Sigmoid colon (tissue), 4 donors: ENCODE data around the gene PRODH2.

Experiments used
- EP300 ChIP-seq, 4 donors: sonication (generic); formaldehyde crosslinking; IDR thresholded peaks; one replicate each; pipeline ENCODE4 v1.6.1; 2017; ENCODE audit warnings: antibody characterized with exemption in 4 of 4
- TF ChIP-seq, protein P1 (sequence below), 4 experiments: fragments of 450-650 bp in 3 of 4; fragments of 200-600 bp in 1 of 4; IDR thresholded peaks; one replicate each; pipeline ENCODE4 v1.5.1; 2016 to 2019; ENCODE audit warnings: antibody characterized with exemption in 4 of 4, mild to moderate bottlenecking in 3 of 4, moderate library complexity in 2 of 4

DNA sequence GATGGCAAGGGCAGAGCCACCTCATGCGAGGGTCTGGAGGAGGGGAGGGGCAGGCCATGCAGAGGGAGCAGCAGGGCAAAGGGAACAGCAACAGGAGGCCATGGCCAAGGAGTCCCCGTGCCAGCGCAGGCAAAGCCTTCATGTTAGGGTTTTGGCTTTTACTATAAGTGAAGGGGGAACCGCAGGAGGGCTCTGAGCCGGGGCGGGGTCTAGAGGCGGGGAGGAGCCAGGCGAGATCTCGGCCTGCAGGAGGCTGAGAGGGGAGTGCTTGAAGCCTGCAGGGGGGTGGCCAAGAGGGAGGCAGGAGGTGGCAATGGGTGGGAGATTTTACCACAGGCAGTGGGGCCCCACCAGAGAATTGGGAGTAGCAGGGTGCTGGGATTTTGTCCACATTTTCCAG, 31.0 kb downstream of the PRODH2 start:
- TF ChIP-seq, protein P1, sequence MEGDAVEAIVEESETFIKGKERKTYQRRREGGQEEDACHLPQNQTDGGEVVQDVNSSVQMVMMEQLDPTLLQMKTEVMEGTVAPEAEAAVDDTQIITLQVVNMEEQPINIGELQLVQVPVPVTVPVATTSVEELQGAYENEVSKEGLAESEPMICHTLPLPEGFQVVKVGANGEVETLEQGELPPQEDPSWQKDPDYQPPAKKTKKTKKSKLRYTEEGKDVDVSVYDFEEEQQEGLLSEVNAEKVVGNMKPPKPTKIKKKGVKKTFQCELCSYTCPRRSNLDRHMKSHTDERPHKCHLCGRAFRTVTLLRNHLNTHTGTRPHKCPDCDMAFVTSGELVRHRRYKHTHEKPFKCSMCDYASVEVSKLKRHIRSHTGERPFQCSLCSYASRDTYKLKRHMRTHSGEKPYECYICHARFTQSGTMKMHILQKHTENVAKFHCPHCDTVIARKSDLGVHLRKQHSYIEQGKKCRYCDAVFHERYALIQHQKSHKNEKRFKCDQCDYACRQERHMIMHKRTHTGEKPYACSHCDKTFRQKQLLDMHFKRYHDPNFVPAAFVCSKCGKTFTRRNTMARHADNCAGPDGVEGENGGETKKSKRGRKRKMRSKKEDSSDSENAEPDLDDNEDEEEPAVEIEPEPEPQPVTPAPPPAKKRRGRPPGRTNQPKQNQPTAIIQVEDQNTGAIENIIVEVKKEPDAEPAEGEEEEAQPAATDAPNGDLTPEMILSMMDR (IDR thresholded peaks at IDR 0.05), result no peak
- no peak for TF ChIP-seq EP300 (IDR thresholded peaks at IDR 0.05)
